Spleen (tissue), 7 donors: ENCODE results near the gene PGS1.

Source experiments
- POLR2A ChIP-seq, 3 donors: fragments of 450-650 bp; IDR thresholded peaks; one replicate each; pipeline ENCODE4 v1.5.1; 2017; ENCODE audit warnings: antibody characterized with exemption in 3 of 3, mild to moderate bottlenecking in 1 of 3
- POLR2AphosphoS5 ChIP-seq, 3 donors: sonication (generic); formaldehyde crosslinking; IDR thresholded peaks; one replicate each; pipeline ENCODE4 v1.5.1; 2017; ENCODE audit warnings: antibody characterized with exemption in 3 of 3
- TF ChIP-seq, protein P1 (sequence below), 11 experiments: fragments of 200-600 bp in 7 of 11; fragments of 450-650 bp in 4 of 11; sonication (generic) in 4 of 11; IDR thresholded peaks in 8 of 11; conservative IDR thresholded peaks in 3 of 11; 1 replicate in 7 of 11; 2 replicates in 4 of 11; pipeline versions ENCODE4 v1.4.0 to v1.8.0; 2016 to 2021; ENCODE audit warnings: antibody characterized with exemption in 11 of 11, inconsistent platforms in 4 of 11, mild to moderate bottlenecking in 1 of 11
- donor health status: DM: no; HTN: no; CAD: no; lungs with moderate emphysema.
- donor health status: DM: no; HTN: no; CAD: no.
- donor health status: DM: no; HTN: no; CAD: no.

DNA sequence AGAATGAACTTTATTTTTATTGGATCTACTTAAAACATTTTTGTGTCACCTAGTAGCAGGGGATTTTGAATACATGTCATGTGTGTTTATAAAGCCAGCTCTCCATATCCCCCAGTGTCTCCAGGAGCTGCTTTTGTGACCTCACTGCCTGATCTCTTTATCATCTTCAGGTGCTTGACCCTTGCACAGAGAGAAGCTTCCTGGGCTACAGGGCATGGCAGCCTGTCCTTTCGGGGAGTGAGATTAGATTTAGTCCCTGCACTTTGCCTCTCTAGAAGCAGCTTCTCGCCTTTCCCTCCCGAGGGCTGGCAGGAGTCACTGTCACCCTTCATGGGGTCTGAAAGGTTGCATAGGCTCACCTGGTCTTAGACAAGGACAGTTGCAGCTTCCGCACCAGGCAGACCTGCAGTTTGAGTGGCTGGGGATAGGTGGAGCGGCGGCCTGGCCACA, 42.7 kb downstream of the PGS1 start:
- no peak for TF ChIP-seq POLR2AphosphoS5 (IDR thresholded peaks at IDR 0.05)
- TF ChIP-seq, protein P1, sequence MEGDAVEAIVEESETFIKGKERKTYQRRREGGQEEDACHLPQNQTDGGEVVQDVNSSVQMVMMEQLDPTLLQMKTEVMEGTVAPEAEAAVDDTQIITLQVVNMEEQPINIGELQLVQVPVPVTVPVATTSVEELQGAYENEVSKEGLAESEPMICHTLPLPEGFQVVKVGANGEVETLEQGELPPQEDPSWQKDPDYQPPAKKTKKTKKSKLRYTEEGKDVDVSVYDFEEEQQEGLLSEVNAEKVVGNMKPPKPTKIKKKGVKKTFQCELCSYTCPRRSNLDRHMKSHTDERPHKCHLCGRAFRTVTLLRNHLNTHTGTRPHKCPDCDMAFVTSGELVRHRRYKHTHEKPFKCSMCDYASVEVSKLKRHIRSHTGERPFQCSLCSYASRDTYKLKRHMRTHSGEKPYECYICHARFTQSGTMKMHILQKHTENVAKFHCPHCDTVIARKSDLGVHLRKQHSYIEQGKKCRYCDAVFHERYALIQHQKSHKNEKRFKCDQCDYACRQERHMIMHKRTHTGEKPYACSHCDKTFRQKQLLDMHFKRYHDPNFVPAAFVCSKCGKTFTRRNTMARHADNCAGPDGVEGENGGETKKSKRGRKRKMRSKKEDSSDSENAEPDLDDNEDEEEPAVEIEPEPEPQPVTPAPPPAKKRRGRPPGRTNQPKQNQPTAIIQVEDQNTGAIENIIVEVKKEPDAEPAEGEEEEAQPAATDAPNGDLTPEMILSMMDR (IDR thresholded peaks at IDR 0.05 in 8 of 11, conservative IDR thresholded peaks at IDR 0.05 in 3 of 11), result no peak
- no peak for TF ChIP-seq POLR2A (IDR thresholded peaks at IDR 0.05)
